IMR-90 (cell line): Measurements from ENCODE around the gene DGKE. TPM values are rescaled to one million over a fixed set of nuclear protein-coding genes. Genes with fewer than 3 reads are reported as not detected.

Source experiments
- ATAC-seq: fragments of 200-7000 bp; cut with Tn5 transposase; 2 replicates; pipeline ENCODE4 v1.9.1; 2020; ENCODE audit warnings: low read depth, mild to moderate bottlenecking, moderate library complexity
- BruUV-seq: library from RNA; stranded (reverse); fragments of 400-500 nt; replicated peaks from 2 replicates; lab custom pipeline; 2021; lab: Mats Ljungman, UMichigan
- CTCF ChIA-PET: fragments of 300-600 bp; formaldehyde crosslinking; extraction: SDS; loops from one replicate; lab custom pipeline; 2021; ENCODE audit warnings: antibody characterized with exemption; lab: Yijun Ruan, JAX
- POLR2A ChIA-PET: fragments of 300-600 bp; sonication (Branson Sonifier 250); formaldehyde crosslinking; loops from one replicate; lab custom pipeline; 2022; ENCODE audit warnings: antibody characterized with exemption; ENCODE audit not compliant: unreplicated experiment; lab: Charles Lee
- DNase-seq: peaks from one replicate; pipeline ENCODE4 v3.0.0; 2013
- H2AFZ ChIP-seq: replicated peaks from 2 replicates; pipeline ENCODE3; 2013; ENCODE audit warnings: low read length, mild to moderate bottlenecking; ENCODE audit not compliant: poor library complexity
- H2AK5ac ChIP-seq: 2 replicates; pipeline ENCODE4 v1.6.1; 2013; ENCODE audit warnings: low read depth, low read length, inconsistent platforms
- H2AK9ac ChIP-seq: replicated peaks from 2 replicates; pipeline ENCODE3; 2013; ENCODE audit warnings: mild to moderate bottlenecking, low read depth, low read length, moderate library complexity; ENCODE audit not compliant: poor library complexity
- H2BK120ac ChIP-seq: 2 replicates; pipeline ENCODE4 v1.6.1; 2013; ENCODE audit warnings: low read depth, low read length, inconsistent platforms
- H2BK15ac ChIP-seq: 3 replicates; pipeline ENCODE4 v1.6.1; 2013; ENCODE audit warnings: low read depth, low read length, inconsistent platforms
- H2BK20ac ChIP-seq: 2 replicates; pipeline ENCODE4 v1.6.1; 2013; ENCODE audit warnings: low read depth, mild to moderate bottlenecking, inconsistent platforms, low read length, moderate library complexity
- H2BK5ac ChIP-seq: 2 replicates; pipeline ENCODE4 v1.6.1; 2013; ENCODE audit warnings: mild to moderate bottlenecking, low read depth, low read length, inconsistent platforms; ENCODE audit not compliant: poor library complexity, severe bottlenecking
- H3K14ac ChIP-seq: replicated peaks from 2 replicates; pipeline ENCODE4 v1.6.1; 2013; ENCODE audit warnings: low read depth, low read length, inconsistent platforms
- H3K18ac ChIP-seq: 2 replicates; pipeline ENCODE4 v1.6.1; 2013; ENCODE audit warnings: low read depth, low read length, control low read depth
- H3K23ac ChIP-seq: 2 replicates; pipeline ENCODE4 v1.6.1; 2013; ENCODE audit warnings: low read depth, low read length, inconsistent platforms
- H3K27ac ChIP-seq: 2 replicates; pipeline ENCODE4 v1.5.1; 2013; ENCODE audit warnings: mild to moderate bottlenecking, control low read depth, low read length; ENCODE audit not compliant: insufficient read depth
- H3K27me3 ChIP-seq: 2 replicates; pipeline ENCODE4 v1.6.1; 2013; ENCODE audit warnings: low read length; ENCODE audit not compliant: control insufficient read depth, insufficient read depth
- H3K36me3 ChIP-seq: 2 replicates; pipeline ENCODE4 v1.6.1; 2013; ENCODE audit warnings: low read length, mixed read lengths; ENCODE audit not compliant: control insufficient read depth, insufficient read depth
- H3K4ac ChIP-seq: 2 replicates; pipeline ENCODE4 v1.6.1; 2013; ENCODE audit warnings: low read depth, low read length, inconsistent platforms
- H3K4me1 ChIP-seq: 2 replicates; pipeline ENCODE4 v1.6.1; 2013; ENCODE audit warnings: low read length, mixed read lengths; ENCODE audit not compliant: control insufficient read depth, insufficient read depth
- H3K4me2 ChIP-seq: 2 replicates; pipeline ENCODE4 v1.6.1; 2013; ENCODE audit warnings: low read depth, mild to moderate bottlenecking, control low read depth, low read length, moderate library complexity
- H3K4me3 ChIP-seq: 2 replicates; pipeline ENCODE4 v1.5.1; 2013; ENCODE audit warnings: low read depth, mild to moderate bottlenecking, control low read depth, low read length, moderate library complexity; ENCODE audit not compliant: insufficient read depth
- H3K56ac ChIP-seq: 2 replicates; pipeline ENCODE4 v1.6.1; 2013; ENCODE audit warnings: low read length, inconsistent platforms; ENCODE audit not compliant: insufficient read depth; ENCODE audit errors: extremely low read depth
- H3K79me1 ChIP-seq, 2 experiments: 2 replicates each; pipeline ENCODE4 v1.6.1; 2013; ENCODE audit warnings: low read length in 2 of 2, inconsistent platforms in 1 of 2, low read depth in 1 of 2
- H3K9ac ChIP-seq: 2 replicates; pipeline ENCODE4 v1.6.1; 2013; ENCODE audit warnings: low read depth, low read length, control low read depth
- H3K9me1 ChIP-seq: 2 replicates; pipeline ENCODE4 v1.6.1; 2013; ENCODE audit warnings: low read length, inconsistent platforms; ENCODE audit not compliant: insufficient read depth
- H3K9me3 ChIP-seq: 2 replicates; pipeline ENCODE4 v1.6.1; 2013; ENCODE audit warnings: low read length; ENCODE audit not compliant: control insufficient read depth, insufficient read depth
- H4K20me1 ChIP-seq: 2 replicates; pipeline ENCODE4 v1.6.1; 2013; ENCODE audit warnings: low read length, inconsistent platforms; ENCODE audit not compliant: insufficient read depth
- H4K5ac ChIP-seq: 2 replicates; pipeline ENCODE4 v1.6.1; 2013; ENCODE audit warnings: mild to moderate bottlenecking, low read depth, low read length, control low read depth
- H4K8ac ChIP-seq, 2 experiments: 2 replicates each; pipeline ENCODE4 v1.6.1; 2013; ENCODE audit warnings: low read depth in 2 of 2, low read length in 2 of 2, control low read depth in 1 of 2, inconsistent platforms in 1 of 2
- H4K91ac ChIP-seq: 2 replicates; pipeline ENCODE4 v1.6.1; 2013; ENCODE audit warnings: low read depth, low read length, inconsistent platforms; ENCODE audit not compliant: insufficient read depth
- BHLHE40 ChIP-seq: fragments of 150-350 bp; IDR thresholded peaks from 2 replicates; pipeline ENCODE4 v1.6.1; 2016; ENCODE audit warnings: mild to moderate bottlenecking, low read depth, low read length
- CEBPB ChIP-seq: IDR thresholded peaks from 2 replicates; pipeline ENCODE4 v1.6.1; 2012; ENCODE audit warnings: low read depth, low read length, improper control_type of control experiment
- CHD1 ChIP-seq: IDR thresholded peaks from 2 replicates; pipeline ENCODE4 v1.6.1; 2012; ENCODE audit warnings: low read depth, low read length, improper control_type of control experiment
- FOS ChIP-seq: fragments of 150-350 bp; IDR thresholded peaks from 2 replicates; pipeline ENCODE4 v1.6.1; 2016; ENCODE audit warnings: low read depth, low read length
- MAZ ChIP-seq: IDR thresholded peaks from 2 replicates; pipeline ENCODE4 v1.6.1; 2012; ENCODE audit warnings: low read depth, mild to moderate bottlenecking, low read length, improper control_type of control experiment, moderate library complexity, borderline replicate concordance
- MXI1 ChIP-seq: IDR thresholded peaks from 2 replicates; pipeline ENCODE4 v1.6.1; 2012; ENCODE audit warnings: low read depth, mild to moderate bottlenecking, low read length, moderate library complexity, borderline replicate concordance
- NFE2L2 ChIP-seq: fragments of 150-350 bp; IDR thresholded peaks from 2 replicates; pipeline ENCODE4 v1.6.1; 2016; ENCODE audit warnings: low read depth, mild to moderate bottlenecking, low read length
- POLR2A ChIP-seq: IDR thresholded peaks from 2 replicates; pipeline ENCODE4 v1.6.1; 2012; ENCODE audit warnings: mild to moderate bottlenecking, low read depth, low read length
- RAD21 ChIP-seq: IDR thresholded peaks from 2 replicates; pipeline ENCODE4 v1.6.1; 2012; ENCODE audit warnings: low read length, improper control_type of control experiment
- RCOR1 ChIP-seq: IDR thresholded peaks from 2 replicates; pipeline ENCODE4 v1.6.1; 2012; ENCODE audit warnings: mild to moderate bottlenecking, low read length, improper control_type of control experiment; ENCODE audit not compliant: insufficient replicate concordance
- RFX5 ChIP-seq: IDR thresholded peaks from 2 replicates; pipeline ENCODE4 v1.8.0; 2012; ENCODE audit warnings: low read depth, mild to moderate bottlenecking, low read length, moderate library complexity
- SMC3 ChIP-seq: fragments of 150-350 bp; IDR thresholded peaks from 2 replicates; pipeline ENCODE4 v1.6.1; 2016; ENCODE audit warnings: low read depth, mild to moderate bottlenecking, antibody characterized with exemption, low read length, moderate library complexity
- WGBS, 2 experiments: methylation state at CpG; one replicate each; pipeline versions ENCODE4 v1.1.5 to v1.1.7; 2013; ENCODE audit warnings: missing lambda C conversion rate in 2 of 2; ENCODE audit not compliant: insufficient read length in 1 of 2; ENCODE audit errors: extremely low coverage in 2 of 2; 5-methylcytosine and 5-hydroxymethylcytosine counted together
- dilution Hi-C: fragments of 300-500 bp; cut with HindIII; formaldehyde crosslinking; loops from one replicate; pipeline ENCODE4 v1.14.3; 2018; ENCODE audit warnings: low sequenced_read_pairs; ENCODE audit not compliant: unreplicated experiment
- in situ Hi-C: fragments of 300-500 bp; cut with MboI; formaldehyde crosslinking; loops from 3 replicates; pipeline ENCODE4 v1.14.3; 2019; ENCODE audit warnings: low sequenced_read_pairs, inconsistent platforms, mixed read lengths
- intact Hi-C: fragments of 100-400 bp; cut with micrococcal nuclease; formaldehyde crosslinking; loops from 2 replicates; pipeline ENCODE4 v1.10.0; 2022
- polyA plus RNA-seq, 3 experiments: library from polyadenylated mRNA; depleted of rRNA; stranded (reverse); fragments of >200 nt; gene quantifications; 2 replicates each; pipeline ENCODE4 v1.2.3, GENCODE V29; 2012; ENCODE audit warnings: low replicate concordance in 1 of 3
- total RNA-seq: library from RNA; depleted of rRNA; stranded (reverse); fragments of >200 nt; gene quantifications from 2 replicates; pipeline ENCODE4 v1.2.3, GENCODE V29; 2012
- TF ChIP-seq, protein P1 (sequence below): conservative IDR thresholded peaks from 2 replicates; pipeline ENCODE4 v1.5.1; 2012; ENCODE audit warnings: mild to moderate bottlenecking, low read depth, low read length, improper control_type of control experiment
- TF ChIP-seq, protein P2 (sequence below): fragments of 150-350 bp; IDR thresholded peaks from 2 replicates; pipeline ENCODE4 v1.6.1; 2016; ENCODE audit warnings: low read depth, mild to moderate bottlenecking, low read length, moderate library complexity, borderline replicate concordance
- TF ChIP-seq, protein P3 (sequence below): fragments of 150-350 bp; IDR thresholded peaks from 2 replicates; pipeline ENCODE4 v1.6.1; 2017; ENCODE audit warnings: mild to moderate bottlenecking, antibody characterized with exemption, low read length, low read depth

The DGKE gene
- total and polyA plus RNA-seq, 2 of the 4 experiments (the other 2 are of a cell fraction) = 3.9 to 5.0 TPM

DNA sequence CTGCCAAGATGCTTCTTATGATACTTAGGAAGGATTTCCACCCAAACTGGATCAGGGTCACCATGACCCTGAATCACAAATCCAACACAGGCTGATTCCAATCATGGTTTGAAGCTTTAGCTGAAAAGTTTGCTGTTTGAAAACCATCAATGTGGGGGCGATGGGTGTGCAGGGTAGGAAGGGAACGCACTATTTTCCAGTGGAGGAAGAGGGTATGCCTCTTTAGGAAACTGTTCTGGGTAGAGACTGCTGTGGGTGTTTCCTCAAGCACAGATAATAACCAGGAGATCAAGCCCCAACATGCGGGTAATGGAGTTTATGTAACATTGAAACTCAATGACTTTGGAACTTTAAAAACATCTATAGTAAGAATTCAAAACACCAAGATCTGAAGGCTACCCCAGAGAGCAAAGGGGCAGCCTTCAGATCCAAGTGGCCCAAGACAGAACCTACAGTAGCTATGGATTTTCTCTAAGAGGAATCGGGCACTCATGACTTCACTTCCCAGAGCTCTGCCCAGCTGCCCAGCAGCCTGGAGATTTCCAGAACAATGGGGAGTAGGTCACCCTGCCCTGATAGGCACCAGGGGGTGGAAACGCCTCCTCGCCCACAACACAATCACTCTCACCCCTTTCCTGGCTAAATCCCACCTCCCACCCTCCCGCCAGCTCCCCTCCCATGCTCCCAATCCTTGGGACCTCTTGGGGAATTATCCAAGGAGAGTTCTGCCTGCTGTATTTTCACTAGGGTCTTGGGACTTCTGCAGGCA is 57.1 kb downstream of the DGKE start:
- Histone ChIP-seq H3K4me2 (no peak overlapping the region), H3K4me3 (no peak overlapping the region), H3K14ac (no peak overlapping the region), H3K9me1 (peaks cover 5% of the 10 kb centered on the region), H3K27me3 (no peaks in the 10 kb centered on the region), H3K56ac (no peak overlapping the region), H2BK15ac (no peak overlapping the region), H3K9me3 (peaks cover 3% of the 10 kb centered on the region; the same call in 1 of the 2 replicates), H2BK5ac (no peak overlapping the region), H4K8ac (no peak overlapping the region), H3K36me3 (peaks cover 60% of the 10 kb centered on the region), H3K27ac (no peak overlapping the region), H4K91ac (no peak overlapping the region), H2AK5ac (no peak overlapping the region), H2AK9ac (no peak overlapping the region), H4K5ac (no peak overlapping the region), H2AFZ (no peak overlapping the region), H4K20me1 (no peaks in the 10 kb centered on the region), H3K9ac (no peak overlapping the region), H3K18ac (no peak overlapping the region), H3K4ac (no peak overlapping the region), H2BK20ac (no peak overlapping the region), H3K79me1 (peaks cover 0 to 5% of the 10 kb centered on the region in 2 experiments; a peak in 1 of 4 replicates), H2BK120ac (no peak overlapping the region), H3K4me1 (no peaks in the 10 kb centered on the region), H3K23ac (no peak overlapping the region)
- no TSS peak for BruUV-seq
- dilution Hi-C loops (no loop called here), intact Hi-C loops (no loop called here), in situ Hi-C loops (no loop called here)
- CTCF ChIA-PET = no interaction called here
- POLR2A ChIA-PET = no interaction called here
- DNase-seq = no peak
- no peak for ATAC-seq
- WGBS, 2 experiments = 100% methylated on average over 1 of the region's 7 CpGs; no CpG with 5 or more reads in 1 of the 2 experiments
- TF ChIP-seq RCOR1 (no peak), FOS (no peak), SMC3 (no peak), MAZ (no peak), POLR2A (no peak), CHD1 (no peak), NFE2L2 (no peak), MXI1 (no peak), BHLHE40 (no peak), CEBPB (no peak), RAD21 (no peak), RFX5 (no peak)
- TF ChIP-seq, protein P1, sequence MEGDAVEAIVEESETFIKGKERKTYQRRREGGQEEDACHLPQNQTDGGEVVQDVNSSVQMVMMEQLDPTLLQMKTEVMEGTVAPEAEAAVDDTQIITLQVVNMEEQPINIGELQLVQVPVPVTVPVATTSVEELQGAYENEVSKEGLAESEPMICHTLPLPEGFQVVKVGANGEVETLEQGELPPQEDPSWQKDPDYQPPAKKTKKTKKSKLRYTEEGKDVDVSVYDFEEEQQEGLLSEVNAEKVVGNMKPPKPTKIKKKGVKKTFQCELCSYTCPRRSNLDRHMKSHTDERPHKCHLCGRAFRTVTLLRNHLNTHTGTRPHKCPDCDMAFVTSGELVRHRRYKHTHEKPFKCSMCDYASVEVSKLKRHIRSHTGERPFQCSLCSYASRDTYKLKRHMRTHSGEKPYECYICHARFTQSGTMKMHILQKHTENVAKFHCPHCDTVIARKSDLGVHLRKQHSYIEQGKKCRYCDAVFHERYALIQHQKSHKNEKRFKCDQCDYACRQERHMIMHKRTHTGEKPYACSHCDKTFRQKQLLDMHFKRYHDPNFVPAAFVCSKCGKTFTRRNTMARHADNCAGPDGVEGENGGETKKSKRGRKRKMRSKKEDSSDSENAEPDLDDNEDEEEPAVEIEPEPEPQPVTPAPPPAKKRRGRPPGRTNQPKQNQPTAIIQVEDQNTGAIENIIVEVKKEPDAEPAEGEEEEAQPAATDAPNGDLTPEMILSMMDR = no peak
- TF ChIP-seq, protein P2, sequence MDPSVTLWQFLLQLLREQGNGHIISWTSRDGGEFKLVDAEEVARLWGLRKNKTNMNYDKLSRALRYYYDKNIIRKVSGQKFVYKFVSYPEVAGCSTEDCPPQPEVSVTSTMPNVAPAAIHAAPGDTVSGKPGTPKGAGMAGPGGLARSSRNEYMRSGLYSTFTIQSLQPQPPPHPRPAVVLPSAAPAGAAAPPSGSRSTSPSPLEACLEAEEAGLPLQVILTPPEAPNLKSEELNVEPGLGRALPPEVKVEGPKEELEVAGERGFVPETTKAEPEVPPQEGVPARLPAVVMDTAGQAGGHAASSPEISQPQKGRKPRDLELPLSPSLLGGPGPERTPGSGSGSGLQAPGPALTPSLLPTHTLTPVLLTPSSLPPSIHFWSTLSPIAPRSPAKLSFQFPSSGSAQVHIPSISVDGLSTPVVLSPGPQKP = no peak
- TF ChIP-seq, protein P3, sequence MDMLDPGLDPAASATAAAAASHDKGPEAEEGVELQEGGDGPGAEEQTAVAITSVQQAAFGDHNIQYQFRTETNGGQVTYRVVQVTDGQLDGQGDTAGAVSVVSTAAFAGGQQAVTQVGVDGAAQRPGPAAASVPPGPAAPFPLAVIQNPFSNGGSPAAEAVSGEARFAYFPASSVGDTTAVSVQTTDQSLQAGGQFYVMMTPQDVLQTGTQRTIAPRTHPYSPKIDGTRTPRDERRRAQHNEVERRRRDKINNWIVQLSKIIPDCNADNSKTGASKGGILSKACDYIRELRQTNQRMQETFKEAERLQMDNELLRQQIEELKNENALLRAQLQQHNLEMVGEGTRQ = no peak
